HEK293 (cell line): ENCODE measurements around the gene KDM2B.

ENCODE experiments used
- BCL11A ChIP-seq: fragments of 450-650 bp; formaldehyde crosslinking; IDR thresholded peaks from 2 replicates; pipeline ENCODE4 v1.5.1; 2016; ENCODE audit warnings: low read depth, missing biosample characterization, missing genetic modification characterization
- EGR2 ChIP-seq: fragments of 450-650 bp; formaldehyde crosslinking; IDR thresholded peaks from 2 replicates; pipeline ENCODE4 v1.5.1; 2016; ENCODE audit warnings: low read depth, missing biosample characterization, missing genetic modification characterization
- HOXC10 ChIP-seq: sonication (generic); formaldehyde crosslinking; IDR thresholded peaks from 2 replicates; pipeline ENCODE4 v1.8.1; 2023; ENCODE audit warnings: mild to moderate bottlenecking, missing genetic modification reagents
- MZF1 ChIP-seq: fragments of 450-650 bp; formaldehyde crosslinking; IDR thresholded peaks from 2 replicates; pipeline ENCODE4 v1.5.1; 2017; ENCODE audit warnings: missing biosample characterization, missing genetic modification characterization, borderline replicate concordance
- OVOL3 ChIP-seq: fragments of 450-650 bp; formaldehyde crosslinking; IDR thresholded peaks from 2 replicates; pipeline ENCODE4 v1.5.1; 2016; ENCODE audit warnings: missing biosample characterization, missing genetic modification characterization
- PRDM1 ChIP-seq: fragments of 450-650 bp; formaldehyde crosslinking; IDR thresholded peaks from 2 replicates; pipeline ENCODE4; 2016; ENCODE audit warnings: missing biosample characterization, missing genetic modification characterization
- PRDM10 ChIP-seq: fragments of 450-650 bp; formaldehyde crosslinking; IDR thresholded peaks from 2 replicates; pipeline ENCODE4 v1.5.1; 2016; ENCODE audit warnings: missing biosample characterization, missing genetic modification characterization
- PRDM2 ChIP-seq: fragments of 450-650 bp; formaldehyde crosslinking; IDR thresholded peaks from 2 replicates; pipeline ENCODE4 v1.5.1; 2016; ENCODE audit warnings: missing biosample characterization, missing genetic modification characterization, borderline replicate concordance
- SETDB1 ChIP-seq: IDR thresholded peaks from one replicate; pipeline ENCODE4 v1.6.1; 2017; ENCODE audit warnings: mild to moderate bottlenecking, low read length, moderate library complexity, mixed read lengths; ENCODE audit not compliant: insufficient read length
- SP3 ChIP-seq: fragments of 450-650 bp; formaldehyde crosslinking; IDR thresholded peaks from 2 replicates; pipeline ENCODE4 v1.5.1; 2016; ENCODE audit warnings: missing biosample characterization, missing genetic modification characterization
- WT1 ChIP-seq: fragments of 450-650 bp; formaldehyde crosslinking; IDR thresholded peaks from 2 replicates; pipeline ENCODE4 v1.5.1; 2016; ENCODE audit warnings: missing biosample characterization, missing genetic modification characterization
- ZBTB17 ChIP-seq: fragments of 450-650 bp; formaldehyde crosslinking; IDR thresholded peaks from 2 replicates; pipeline ENCODE4 v1.5.1; 2016; ENCODE audit warnings: missing biosample characterization, missing genetic modification characterization
- ZBTB49 ChIP-seq: fragments of 450-650 bp; formaldehyde crosslinking; IDR thresholded peaks from 2 replicates; pipeline ENCODE4 v1.5.1; 2016; ENCODE audit warnings: missing biosample characterization, missing genetic modification characterization, low read depth
- ZFHX2 ChIP-seq: fragments of 450-650 bp; formaldehyde crosslinking; conservative IDR thresholded peaks from 2 replicates; pipeline ENCODE4 v1.5.1; 2016; ENCODE audit warnings: missing biosample characterization, missing genetic modification characterization
- ZFP37 ChIP-seq: fragments of 450-650 bp; formaldehyde crosslinking; IDR thresholded peaks from 2 replicates; pipeline ENCODE4 v1.5.1; 2016; ENCODE audit warnings: missing biosample characterization, missing genetic modification characterization
- ZFP69B ChIP-seq: fragments of 450-650 bp; formaldehyde crosslinking; IDR thresholded peaks from 2 replicates; pipeline ENCODE4 v1.5.1; 2016; ENCODE audit warnings: missing biosample characterization, missing genetic modification characterization
- ZNF16 ChIP-seq: fragments of 450-650 bp; formaldehyde crosslinking; IDR thresholded peaks from 2 replicates; pipeline ENCODE4 v1.5.1; 2016; ENCODE audit warnings: low read depth, missing biosample characterization, missing genetic modification characterization
- ZNF529 ChIP-seq: fragments of 450-650 bp; formaldehyde crosslinking; IDR thresholded peaks from 2 replicates; pipeline ENCODE4 v1.5.1; 2017; ENCODE audit warnings: missing genetic modification characterization, missing biosample characterization; ENCODE audit not compliant: insufficient replicate concordance
- ZNF544 ChIP-seq: fragments of 450-650 bp; formaldehyde crosslinking; IDR thresholded peaks from 2 replicates; pipeline ENCODE4 v1.5.0; 2017; ENCODE audit warnings: missing biosample characterization, missing genetic modification characterization
- ZNF580 ChIP-seq: fragments of 450-650 bp; formaldehyde crosslinking; IDR thresholded peaks from 2 replicates; pipeline ENCODE4 v1.5.1; 2016; ENCODE audit warnings: missing biosample characterization, missing genetic modification characterization
- ZNF585B ChIP-seq: fragments of 450-650 bp; formaldehyde crosslinking; IDR thresholded peaks from 2 replicates; pipeline ENCODE4 v1.5.1; 2016; ENCODE audit warnings: missing biosample characterization, missing genetic modification characterization
- ZNF596 ChIP-seq: fragments of 450-650 bp; IDR thresholded peaks from 2 replicates; pipeline ENCODE4 v1.5.0; 2018; ENCODE audit warnings: missing biosample characterization, mild to moderate bottlenecking, missing genetic modification characterization, moderate library complexity
- ZNF629 ChIP-seq: fragments of 450-650 bp; formaldehyde crosslinking; IDR thresholded peaks from 2 replicates; pipeline ENCODE4 v1.5.1; 2017; ENCODE audit warnings: missing biosample characterization, missing genetic modification characterization
- ZNF791 ChIP-seq: fragments of 450-650 bp; formaldehyde crosslinking; IDR thresholded peaks from 2 replicates; pipeline ENCODE4 v1.5.1; 2016; ENCODE audit warnings: missing biosample characterization, missing genetic modification characterization
- ZSCAN18 ChIP-seq: fragments of 450-650 bp; formaldehyde crosslinking; IDR thresholded peaks from 2 replicates; pipeline ENCODE4 v1.5.1; 2016; ENCODE audit warnings: missing biosample characterization, missing genetic modification characterization
- ZSCAN30 ChIP-seq: fragments of 450-650 bp; IDR thresholded peaks from 2 replicates; pipeline ENCODE4 v1.5.1; 2018; ENCODE audit warnings: missing biosample characterization, mild to moderate bottlenecking, missing genetic modification characterization, moderate library complexity

KDM2B gene

GRCh38 chr12:121400332-121401139 is 180.3 kb downstream of the KDM2B start (continued):
- no peak for TF ChIP-seq BCL11A
- no peak for TF ChIP-seq ZNF791 (tag by site-specific recombination)
- TF ChIP-seq ZFP37, result peak; percentile 82; the same call in 1 of the 2 replicates
- no peak for TF ChIP-seq ZNF580 (tag by site-specific recombination)
- no peak for TF ChIP-seq OVOL3 (tag by site-specific recombination)
- TF ChIP-seq PRDM1, result peak; percentile 91
- 0 out of 2 replicates have a peak, but pooled peaks have one; percentile 4 for TF ChIP-seq SP3 (tag by site-specific recombination)
- TF ChIP-seq ZNF596, result peak; percentile 37; the same call in 1 of the 2 replicates
- TF ChIP-seq ZFHX2 (tag by site-specific recombination), result peak; percentile 87
- TF ChIP-seq ZNF585B (tag by site-specific recombination), result no peak
- TF ChIP-seq PRDM10 (tag by site-specific recombination), result no peak
- no peak for TF ChIP-seq ZNF629 (tag by site-specific recombination)
- TF ChIP-seq WT1 (tag by site-specific recombination), result no peak; the same call in 1 of the 2 replicates
- no peak for TF ChIP-seq HOXC10 (CRISPR knock-in tag)
- no peak for TF ChIP-seq ZNF16 (tag by site-specific recombination)
- TF ChIP-seq ZSCAN18 (tag by site-specific recombination), result no peak
- TF ChIP-seq EGR2, result peak; percentile 84
- TF ChIP-seq ZSCAN30, result 0 out of 2 replicates have a peak, but pooled peaks have one; percentile 50
- no peak for TF ChIP-seq ZNF544 (tag by site-specific recombination)
- TF ChIP-seq ZBTB17 (tag by site-specific recombination), result peak; percentile 83
- no peak for TF ChIP-seq PRDM2
- TF ChIP-seq ZFP69B (tag by site-specific recombination), result peak; percentile 92
- TF ChIP-seq ZNF529 (tag by site-specific recombination), result no peak
- TF ChIP-seq SETDB1, result no peak
- TF ChIP-seq MZF1 (tag by site-specific recombination), result no peak
- TF ChIP-seq ZBTB49, result no peak
